ENCODE measurements around the gene APBB1.

- no peak for TF ChIP-seq EZH2 (IDR thresholded peaks at IDR 0.05; ENCODE audit: insufficient read depth, poor library complexity, severe bottlenecking)
- no peak for TF ChIP-seq EZH2phosphoT487 (IDR thresholded peaks at IDR 0.05; ENCODE audit: insufficient read depth, low read depth)
Measured at GRCh38 chr11:6417907-6418556, 862 bp downstream of the APBB1 start.
